A375 (cell line): ENCODE measurements around the gene DNAH5. TPM values are rescaled to one million over a fixed set of nuclear protein-coding genes. Genes with fewer than 3 reads are reported as not detected.

ENCODE experiments used
- total RNA-seq: library from RNA; depleted of rRNA; stranded (reverse); fragments of >200 nt; shearing (Covaris generic); gene quantifications from 2 replicates; pipeline ENCODE4 v1.2.3, GENCODE V29; 2014; rRNA removed

The DNAH5 gene
- total RNA-seq: 0.27 and 0.30 TPM in 2 replicates

DNA sequence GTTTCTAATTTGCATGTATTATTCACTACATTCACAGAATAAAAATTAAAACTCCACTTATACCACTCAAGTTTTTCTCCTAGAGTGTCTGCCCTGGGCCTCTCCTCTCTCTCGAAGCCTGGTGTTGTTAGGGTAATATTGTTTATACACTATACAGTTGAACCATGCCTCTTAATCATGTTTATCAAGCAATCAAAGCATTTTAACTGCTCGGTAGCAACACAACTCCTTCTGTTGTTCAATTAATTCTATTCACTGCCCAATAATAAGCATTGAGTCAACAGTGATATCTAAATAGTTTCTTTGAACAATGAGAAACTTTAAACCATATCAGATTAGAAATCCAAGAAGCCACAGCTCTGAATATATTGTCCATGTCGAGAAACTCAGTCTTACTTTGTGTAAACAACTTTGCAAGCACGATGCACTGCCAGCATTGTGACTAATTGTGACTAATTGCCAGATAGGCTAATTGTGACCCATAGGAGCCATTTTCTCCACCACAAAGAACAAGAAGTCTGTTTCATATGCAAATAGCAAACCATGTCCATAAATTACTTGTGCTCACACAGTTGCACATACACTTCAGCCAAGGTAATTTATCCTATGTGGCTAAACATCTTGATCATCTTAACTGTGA lies at the start of gene DNAH5:
Gene DNAH5, minus strand, starts transcription at position 129 of the 640 bp plus-strand sequence. CDS start 250 bp downstream, outside the sequence.

Other genes with a start within 250 kb of the DNAH5 start
- 82.2 and 113 TPM in 2 replicates for gene TRIO, start 198.7 kb upstream of the DNAH5 start, total RNA-seq